Endothelial cell of umbilical vein (primary cell): ENCODE results near the gene NWD2. TPM values are rescaled to one million over a fixed set of nuclear protein-coding genes. Genes with fewer than 3 reads are reported as not detected.

ENCODE experiments used
- BruUV-seq: library from RNA; stranded (reverse); fragments of 400-500 nt; replicated peaks from 2 replicates; lab custom pipeline; 2021; lab: Mats Ljungman, UMichigan
- CTCF ChIA-PET: fragments of 300-600, 350-600 bp; sonication (Branson Sonifier 250); formaldehyde crosslinking; loops from one replicate; lab custom pipeline; 2021; ENCODE audit warnings: antibody characterized with exemption, inconsistent platforms; lab: Charles Lee
- POLR2A ChIA-PET: fragments of 300-600, 350-600 bp; sonication (Branson Sonifier 250); formaldehyde crosslinking; loops from one replicate; lab custom pipeline; 2021; ENCODE audit warnings: antibody characterized with exemption, inconsistent platforms; lab: Charles Lee
- DNase-seq: peaks from one replicate; pipeline ENCODE4 v3.0.0-alpha.2; 2011; ENCODE audit warnings: low read depth, low spot score
- FAIRE-seq: peaks from 2 replicates; lab custom pipeline; 2011; peaks lifted over from hg19 to GRCh38; lab: Jason Lieb, UNC
- H2AFZ ChIP-seq: 2 replicates; pipeline ENCODE4 v1.6.0; 2012; ENCODE audit warnings: low read depth, low read length, control low read depth, inconsistent platforms
- H3K27ac ChIP-seq: 2 replicates; pipeline ENCODE4 v1.5.1; 2011; ENCODE audit warnings: low read depth, mild to moderate bottlenecking, control low read depth, low read length, moderate library complexity; ENCODE audit not compliant: insufficient read depth
- H3K27me3 ChIP-seq, 2 experiments: 2 replicates each; pipeline versions ENCODE4 v1.6.0 to v1.6.1; 2011; ENCODE audit warnings: low read length in 2 of 2, mixed read lengths in 1 of 2; ENCODE audit not compliant: control insufficient read depth in 2 of 2, insufficient read depth in 2 of 2
- H3K36me3 ChIP-seq, 2 experiments: 2 replicates in 1 of 2; 3 replicates in 1 of 2; pipeline ENCODE4 v1.5.1; 2011; ENCODE audit warnings: low read length in 2 of 2, mild to moderate bottlenecking in 1 of 2, moderate library complexity in 1 of 2; ENCODE audit not compliant: control insufficient read depth in 2 of 2, insufficient read depth in 2 of 2; ENCODE audit errors: extremely low read depth in 1 of 2
- H3K4me1 ChIP-seq: 3 replicates; pipeline ENCODE4 v1.5.1; 2011; ENCODE audit warnings: mild to moderate bottlenecking, low read length; ENCODE audit not compliant: control insufficient read depth, insufficient read depth; ENCODE audit errors: extremely low read depth
- H3K4me2 ChIP-seq: 2 replicates; pipeline ENCODE4 v1.6.1; 2011; ENCODE audit warnings: low read length, control low read depth, mixed read lengths; ENCODE audit not compliant: insufficient read depth
- H3K4me3 ChIP-seq, 3 experiments: fragments of 200-600 bp in 1 of 3; sonication (generic), shearing (Covaris generic) in 1 of 3; replicated peaks in 1 of 3; 2 replicates each; pipeline ENCODE4 v1.5.1; 2011 to 2016; ENCODE audit warnings: control low read depth in 3 of 3, low read length in 3 of 3, mild to moderate bottlenecking in 2 of 3, inconsistent platforms in 1 of 3, low read depth in 1 of 3, moderate library complexity in 1 of 3; ENCODE audit not compliant: insufficient read depth in 1 of 3
- H3K79me2 ChIP-seq: 2 replicates; pipeline ENCODE4 v1.6.0; 2012; ENCODE audit warnings: low read length, inconsistent platforms; ENCODE audit not compliant: control insufficient read depth, insufficient read depth
- H3K9ac ChIP-seq: replicated peaks from 2 replicates; pipeline ENCODE3; 2011; ENCODE audit warnings: low read length, control low read depth; ENCODE audit not compliant: insufficient read depth; ENCODE audit errors: extremely low read depth
- H3K9me1 ChIP-seq: replicated peaks from 3 replicates; pipeline ENCODE4 v1.6.0; 2011; ENCODE audit warnings: mild to moderate bottlenecking, low read length; ENCODE audit not compliant: control insufficient read depth, insufficient read depth; ENCODE audit errors: extremely low read depth
- H3K9me3 ChIP-seq: replicated peaks from 2 replicates; pipeline ENCODE4 v1.5.1; 2012; ENCODE audit warnings: low read length, inconsistent platforms; ENCODE audit not compliant: control insufficient read depth, insufficient read depth
- H4K20me1 ChIP-seq: replicated peaks from 2 replicates; pipeline ENCODE3; 2011; ENCODE audit warnings: mild to moderate bottlenecking, low read length; ENCODE audit not compliant: control insufficient read depth, insufficient read depth; ENCODE audit errors: extremely low read depth
- EZH2 ChIP-seq: IDR thresholded peaks from 2 replicates; pipeline ENCODE4 v1.6.1; 2012; ENCODE audit warnings: borderline replicate concordance, low read depth, mild to moderate bottlenecking, moderate library complexity, low read length, inconsistent platforms; ENCODE audit not compliant: severe bottlenecking
- GATA2 ChIP-seq: IDR thresholded peaks from 2 replicates; pipeline ENCODE4 v1.7.0; 2011; ENCODE audit warnings: low read depth, mild to moderate bottlenecking, moderate library complexity, mixed read lengths, low read length; ENCODE audit not compliant: insufficient read length, insufficient read depth
- JUN ChIP-seq: IDR thresholded peaks from 2 replicates; pipeline ENCODE4 v1.6.1; 2011; ENCODE audit warnings: borderline replicate concordance, low read depth; ENCODE audit not compliant: insufficient read length, insufficient read depth
- MYC ChIP-seq: IDR thresholded peaks from one replicate; pipeline ENCODE4 v1.6.1; 2011; ENCODE audit warnings: mild to moderate bottlenecking, low read depth, low read length
- POLR2A ChIP-seq: IDR thresholded peaks from 2 replicates; pipeline ENCODE4 v1.6.1; 2012; ENCODE audit warnings: low read depth, mild to moderate bottlenecking, control low read depth, low read length
- POLR2AphosphoS5 ChIP-seq: IDR thresholded peaks from 2 replicates; pipeline ENCODE4 v1.6.1; 2012; ENCODE audit warnings: low read depth, mild to moderate bottlenecking, control low read depth, low read length, moderate library complexity; ENCODE audit not compliant: insufficient read depth
- dilution Hi-C: fragments of 300-500 bp; cut with MboI; formaldehyde crosslinking; loops from one replicate; pipeline ENCODE4 v1.15.0; 2019; ENCODE audit warnings: low sequenced_read_pairs; ENCODE audit not compliant: extremely low pct_ligation_motif_present
- intact Hi-C: fragments of 100-400 bp; cut with micrococcal nuclease; formaldehyde crosslinking; loops from one replicate; pipeline ENCODE4 v1.10.0; 2022
- polyA plus RNA-seq, 4 experiments: library from polyadenylated mRNA; depleted of rRNA in 3 of 4; stranded (reverse) in 3 of 4; unstranded in 1 of 4; fragments of >200 nt; gene quantifications; 2 replicates each; pipeline versions ENCODE4 v1.2.1 to v1.2.3, GENCODE V29; 2011 to 2012; ENCODE audit warnings: missing spikeins in 1 of 4
- total RNA-seq: library from RNA; stranded (reverse); gene quantifications from 2 replicates; pipeline ENCODE4 v1.2.3, GENCODE V29; 2021
- TF ChIP-seq, protein P1 (sequence below): IDR thresholded peaks from 2 replicates; pipeline ENCODE4 v1.6.1; 2011; ENCODE audit not compliant: insufficient read depth, insufficient read length
- TF ChIP-seq, protein P2 (sequence below), 2 donors: IDR thresholded peaks; 1 replicate in 1 of 2; 2 replicates in 1 of 2; pipeline ENCODE4 v1.5.1; 2011; ENCODE audit warnings: low read length in 2 of 2, mild to moderate bottlenecking in 2 of 2, moderate library complexity in 2 of 2, control low read depth in 1 of 2, inconsistent platforms in 1 of 2, low read depth in 1 of 2; ENCODE audit not compliant: insufficient read depth in 1 of 2; ENCODE audit errors: extremely low read depth in 1 of 2

The NWD2 gene
- total and polyA plus RNA-seq, 2 donors (not counting 3 experiments of a cell fraction or from before 2014, with no cell fraction given) = not detected

DNA sequence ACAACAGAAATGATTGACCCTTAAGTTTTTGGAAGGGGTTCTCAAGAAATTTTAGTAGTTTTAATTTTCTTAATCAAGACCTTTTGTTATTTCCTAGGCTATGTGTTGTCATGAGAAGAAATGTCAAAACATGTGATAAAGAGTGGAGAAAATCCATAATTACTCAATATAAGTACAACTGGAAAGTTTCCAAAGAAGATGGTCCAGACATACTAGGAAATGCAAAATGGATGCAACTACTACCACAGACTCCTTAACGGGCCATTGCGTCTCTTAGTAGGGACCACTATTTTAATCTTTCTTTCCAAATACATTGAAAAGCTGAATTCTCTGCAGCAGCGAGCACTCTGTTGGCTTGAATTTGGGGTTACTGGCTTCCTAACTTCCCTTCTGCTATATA lies 148.8 kb downstream of the NWD2 start:
- Histone ChIP-seq H2AFZ (no peak overlapping the region), H3K4me2 (no peak overlapping the region), H3K9ac (no peak overlapping the region), H3K27me3 (no peaks in the 10 kb centered on the region), H3K9me1 (no peaks in the 10 kb centered on the region), H3K4me3 (no peak overlapping the region), H4K20me1 (no peaks in the 10 kb centered on the region), H3K4me1 (no peaks in the 10 kb centered on the region), H3K36me3 (no peaks in the 10 kb centered on the region), H3K9me3 (no peaks in the 10 kb centered on the region), H3K79me2 (no peaks in the 10 kb centered on the region), H3K27ac (no peak overlapping the region)
- POLR2A ChIA-PET = no interaction called here
- no TSS peak for BruUV-seq
- dilution Hi-C loops = no loop called here
- TF ChIP-seq POLR2A (no peak), JUN (no peak), POLR2AphosphoS5 (no peak), EZH2 (no peak), GATA2 (no peak), MYC (no peak)
- TF ChIP-seq, protein P1, sequence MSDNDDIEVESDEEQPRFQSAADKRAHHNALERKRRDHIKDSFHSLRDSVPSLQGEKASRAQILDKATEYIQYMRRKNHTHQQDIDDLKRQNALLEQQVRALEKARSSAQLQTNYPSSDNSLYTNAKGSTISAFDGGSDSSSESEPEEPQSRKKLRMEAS = no peak
- TF ChIP-seq, protein P2, sequence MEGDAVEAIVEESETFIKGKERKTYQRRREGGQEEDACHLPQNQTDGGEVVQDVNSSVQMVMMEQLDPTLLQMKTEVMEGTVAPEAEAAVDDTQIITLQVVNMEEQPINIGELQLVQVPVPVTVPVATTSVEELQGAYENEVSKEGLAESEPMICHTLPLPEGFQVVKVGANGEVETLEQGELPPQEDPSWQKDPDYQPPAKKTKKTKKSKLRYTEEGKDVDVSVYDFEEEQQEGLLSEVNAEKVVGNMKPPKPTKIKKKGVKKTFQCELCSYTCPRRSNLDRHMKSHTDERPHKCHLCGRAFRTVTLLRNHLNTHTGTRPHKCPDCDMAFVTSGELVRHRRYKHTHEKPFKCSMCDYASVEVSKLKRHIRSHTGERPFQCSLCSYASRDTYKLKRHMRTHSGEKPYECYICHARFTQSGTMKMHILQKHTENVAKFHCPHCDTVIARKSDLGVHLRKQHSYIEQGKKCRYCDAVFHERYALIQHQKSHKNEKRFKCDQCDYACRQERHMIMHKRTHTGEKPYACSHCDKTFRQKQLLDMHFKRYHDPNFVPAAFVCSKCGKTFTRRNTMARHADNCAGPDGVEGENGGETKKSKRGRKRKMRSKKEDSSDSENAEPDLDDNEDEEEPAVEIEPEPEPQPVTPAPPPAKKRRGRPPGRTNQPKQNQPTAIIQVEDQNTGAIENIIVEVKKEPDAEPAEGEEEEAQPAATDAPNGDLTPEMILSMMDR (IDR thresholded peaks at IDR 0.05; ENCODE audit: extremely low read depth in 1 of 2, insufficient read depth in 1 of 2, low read depth in 1 of 2, low read length in 2 of 2) = no peak
- intact Hi-C loops = no loop called here
- FAIRE-seq (no peak), DNase-seq (no peak)
- CTCF ChIA-PET = no interaction called here
